ENCODE data around the gene HMCN1. TPM values are rescaled to one million over a fixed set of nuclear protein-coding genes. Genes with fewer than 3 reads are reported as not detected.

HMCN1 gene
- total and polyA plus RNA-seq, 2 experiments from 2014 or later, result 1.6 to 8.7 TPM

- no peak for TF ChIP-seq ZNF462 (CRISPR knock-in tag; IDR thresholded peaks at IDR 0.05)
- no peak for TF ChIP-seq ETS1 (IDR thresholded peaks at IDR 0.05)
Observed at GRCh38 chr1:185869590-185869989, 135.4 kb downstream of the HMCN1 start (continued).

GRCh38 chr1:185871627-185872150 is 137.5 kb downstream of the HMCN1 start:
- DNase-seq (ENCODE audit: low spot score) (no peak), ATAC-seq (no peak)
- no peaks in the 10 kb centered on the region for H3K27me3 ChIP-seq (ENCODE audit: insufficient read depth)
- peaks cover 7% of the 10 kb centered on the region for H3K4me1 Mint-ChIP-seq
- no peak overlapping the region for H3K27ac ChIP-seq (ENCODE audit: low read depth)
- 0 out of 2 replicates have a peak, but pooled peaks cover 3% of the 10 kb centered on the region for H3K9me2 ChIP-seq (ENCODE audit: insufficient read depth)
- no peaks in the 10 kb centered on the region for H3K79me2 ChIP-seq (replicated peaks; ENCODE audit: insufficient read depth)
- no peaks in the 10 kb centered on the region for H3K9me3 Mint-ChIP-seq
- no peaks in the 10 kb centered on the region for H3K4me1 ChIP-seq (ENCODE audit: insufficient read depth)
- H4K20me1 ChIP-seq (replicated peaks; ENCODE audit: insufficient read depth), result no peaks in the 10 kb centered on the region
- H2AFZ ChIP-seq, result no peak overlapping the region
- H3K27me3 Mint-ChIP-seq (ENCODE audit: insufficient read depth, low read depth, poor library complexity), result peaks cover 3% of the 10 kb centered on the region
- H3K4me2 ChIP-seq, result no peak overlapping the region
- H3K4me3 ChIP-seq, result no peak overlapping the region
- H3K4me3 Mint-ChIP-seq, result no peak overlapping the region
- H3K36me3 Mint-ChIP-seq (ENCODE audit: low read depth), result 0 out of 3 replicates have a peak, but pooled peaks cover 4% of the 10 kb centered on the region
- H3K27ac Mint-ChIP-seq, result peak overlapping the region; percentile 39; the same call in 1 of the 2 replicates
- no peaks in the 10 kb centered on the region for H3F3A ChIP-seq (replicated peaks; ENCODE audit: low read depth)
- H3K36me3 ChIP-seq (ENCODE audit: insufficient read depth), result no peaks in the 10 kb centered on the region
- TF ChIP-seq ZNF331 (CRISPR knock-in tag; IDR thresholded peaks at IDR 0.05; ENCODE audit: low read depth) (no peak), EZH2 (IDR thresholded peaks at IDR 0.05; ENCODE audit: low read depth, unreplicated experiment) (no peak), ZNF462 (CRISPR knock-in tag; IDR thresholded peaks at IDR 0.05) (no peak), EZH2phosphoT487 (IDR thresholded peaks at IDR 0.05; ENCODE audit: unreplicated experiment) (no peak), JUNB (IDR thresholded peaks at IDR 0.05; ENCODE audit: unreplicated experiment) (no peak), ETS1 (IDR thresholded peaks at IDR 0.05) (no peak)
